ENCODE data around the gene C9orf40. TPM values are rescaled to one million over a fixed set of nuclear protein-coding genes. Genes with fewer than 3 reads are reported as not detected.

Gene C9orf40
- total RNA-seq, 1 experiment from 2014 or later = 9.2 TPM

DNA sequence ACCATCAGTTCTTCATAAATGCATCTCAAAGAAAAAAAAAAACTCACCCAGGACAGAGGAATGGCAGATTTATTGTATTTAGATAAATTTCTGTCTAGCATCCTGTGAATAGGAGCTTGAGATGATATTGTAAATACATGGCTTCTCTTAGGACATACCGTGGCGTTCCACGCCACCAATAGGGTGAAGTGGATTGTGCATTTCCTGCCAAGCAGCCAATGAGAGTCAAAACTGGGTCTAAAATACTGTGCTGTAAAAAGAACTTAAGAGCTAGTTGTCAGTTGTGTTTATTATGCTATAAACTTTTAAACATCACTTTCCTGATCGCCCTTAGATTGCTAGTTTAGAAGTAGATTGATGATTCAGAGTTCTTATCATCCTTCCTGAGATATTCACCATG lies 44.0 kb downstream of the C9orf40 start:
- no peaks in the 10 kb centered on the region for H3K9me3 ChIP-seq (ENCODE audit: control insufficient read depth, insufficient read depth, low read depth, low read length)
- DNase-seq (ENCODE audit: low read depth, low spot score) (no peak), ATAC-seq (no peak)
- ChIA-PET CTCF (no interaction called here), POLR2A (no interaction called here)
- intact Hi-C loops (cut with micrococcal nuclease; ENCODE audit: unreplicated experiment) (no loop called here), in situ Hi-C loops (cut with HindIII; ENCODE audit: low pct_unique_long_range_greater_than_20kb, low sequenced_read_pairs) (no loop called here)
- no TSS peak for BruUV-seq (replicated peaks)
- no peaks in the 10 kb centered on the region for H3K36me3 ChIP-seq (ENCODE audit: control insufficient read depth, insufficient read depth, low read length)
- TF ChIP-seq, protein P1, sequence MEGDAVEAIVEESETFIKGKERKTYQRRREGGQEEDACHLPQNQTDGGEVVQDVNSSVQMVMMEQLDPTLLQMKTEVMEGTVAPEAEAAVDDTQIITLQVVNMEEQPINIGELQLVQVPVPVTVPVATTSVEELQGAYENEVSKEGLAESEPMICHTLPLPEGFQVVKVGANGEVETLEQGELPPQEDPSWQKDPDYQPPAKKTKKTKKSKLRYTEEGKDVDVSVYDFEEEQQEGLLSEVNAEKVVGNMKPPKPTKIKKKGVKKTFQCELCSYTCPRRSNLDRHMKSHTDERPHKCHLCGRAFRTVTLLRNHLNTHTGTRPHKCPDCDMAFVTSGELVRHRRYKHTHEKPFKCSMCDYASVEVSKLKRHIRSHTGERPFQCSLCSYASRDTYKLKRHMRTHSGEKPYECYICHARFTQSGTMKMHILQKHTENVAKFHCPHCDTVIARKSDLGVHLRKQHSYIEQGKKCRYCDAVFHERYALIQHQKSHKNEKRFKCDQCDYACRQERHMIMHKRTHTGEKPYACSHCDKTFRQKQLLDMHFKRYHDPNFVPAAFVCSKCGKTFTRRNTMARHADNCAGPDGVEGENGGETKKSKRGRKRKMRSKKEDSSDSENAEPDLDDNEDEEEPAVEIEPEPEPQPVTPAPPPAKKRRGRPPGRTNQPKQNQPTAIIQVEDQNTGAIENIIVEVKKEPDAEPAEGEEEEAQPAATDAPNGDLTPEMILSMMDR (IDR thresholded peaks at IDR 0.05) = no peak
- TF ChIP-seq, protein P2, sequence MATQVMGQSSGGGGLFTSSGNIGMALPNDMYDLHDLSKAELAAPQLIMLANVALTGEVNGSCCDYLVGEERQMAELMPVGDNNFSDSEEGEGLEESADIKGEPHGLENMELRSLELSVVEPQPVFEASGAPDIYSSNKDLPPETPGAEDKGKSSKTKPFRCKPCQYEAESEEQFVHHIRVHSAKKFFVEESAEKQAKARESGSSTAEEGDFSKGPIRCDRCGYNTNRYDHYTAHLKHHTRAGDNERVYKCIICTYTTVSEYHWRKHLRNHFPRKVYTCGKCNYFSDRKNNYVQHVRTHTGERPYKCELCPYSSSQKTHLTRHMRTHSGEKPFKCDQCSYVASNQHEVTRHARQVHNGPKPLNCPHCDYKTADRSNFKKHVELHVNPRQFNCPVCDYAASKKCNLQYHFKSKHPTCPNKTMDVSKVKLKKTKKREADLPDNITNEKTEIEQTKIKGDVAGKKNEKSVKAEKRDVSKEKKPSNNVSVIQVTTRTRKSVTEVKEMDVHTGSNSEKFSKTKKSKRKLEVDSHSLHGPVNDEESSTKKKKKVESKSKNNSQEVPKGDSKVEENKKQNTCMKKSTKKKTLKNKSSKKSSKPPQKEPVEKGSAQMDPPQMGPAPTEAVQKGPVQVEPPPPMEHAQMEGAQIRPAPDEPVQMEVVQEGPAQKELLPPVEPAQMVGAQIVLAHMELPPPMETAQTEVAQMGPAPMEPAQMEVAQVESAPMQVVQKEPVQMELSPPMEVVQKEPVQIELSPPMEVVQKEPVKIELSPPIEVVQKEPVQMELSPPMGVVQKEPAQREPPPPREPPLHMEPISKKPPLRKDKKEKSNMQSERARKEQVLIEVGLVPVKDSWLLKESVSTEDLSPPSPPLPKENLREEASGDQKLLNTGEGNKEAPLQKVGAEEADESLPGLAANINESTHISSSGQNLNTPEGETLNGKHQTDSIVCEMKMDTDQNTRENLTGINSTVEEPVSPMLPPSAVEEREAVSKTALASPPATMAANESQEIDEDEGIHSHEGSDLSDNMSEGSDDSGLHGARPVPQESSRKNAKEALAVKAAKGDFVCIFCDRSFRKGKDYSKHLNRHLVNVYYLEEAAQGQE (IDR thresholded peaks at IDR 0.05; ENCODE audit: insufficient read depth in 1 of 2, low read depth in 2 of 2, low read length in 1 of 2) = no peak
- TF ChIP-seq TCF7L2 (IDR thresholded peaks at IDR 0.05; ENCODE audit: low read depth, low read length) = no peak
- no peak for TF ChIP-seq SIN3A (IDR thresholded peaks at IDR 0.05; ENCODE audit: borderline replicate concordance, insufficient read depth, low read depth, low read length)
- TF ChIP-seq POLR2AphosphoS5 (IDR thresholded peaks at IDR 0.05; ENCODE audit: low read depth, low read length) = no peak
- no peak overlapping the region for H3K4me3 ChIP-seq (ENCODE audit: low read depth in 2 of 2, low read length in 2 of 2)
- no peak overlapping the region for H3K27ac ChIP-seq (ENCODE audit: low read length)
- H3K27me3 ChIP-seq (ENCODE audit: control insufficient read depth, insufficient read depth, low read length) = no peaks in the 10 kb centered on the region
- no peaks in the 10 kb centered on the region for H3K4me1 ChIP-seq (ENCODE audit: control insufficient read depth, insufficient read depth, low read length)

DNA sequence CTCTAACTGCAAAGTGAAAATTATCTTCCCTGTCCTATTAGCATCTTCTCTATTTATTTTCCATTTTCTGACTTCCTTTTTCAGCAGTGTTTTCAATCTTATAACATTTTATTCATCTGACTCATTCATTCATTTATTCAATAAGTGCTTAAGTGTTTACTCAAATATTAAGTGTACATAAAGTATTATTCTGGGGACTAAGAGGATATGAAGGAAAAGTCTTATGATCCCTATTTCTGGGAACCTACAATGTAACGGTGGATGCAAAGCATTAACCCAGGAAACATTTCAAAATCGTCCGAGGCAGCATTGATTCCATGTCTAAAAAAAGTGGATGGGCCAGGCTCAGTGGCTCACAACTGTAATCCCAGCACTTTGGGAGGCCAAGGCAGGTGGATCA lies 45.6 kb downstream of the C9orf40 start:
- DNase-seq (ENCODE audit: low read depth, low spot score) (no peak), ATAC-seq (no peak)
- Histone ChIP-seq H3K4me3 (ENCODE audit: low read depth in 2 of 2, low read length in 2 of 2) (no peak overlapping the region), H3K9me3 (ENCODE audit: control insufficient read depth, insufficient read depth, low read depth, low read length) (no peaks in the 10 kb centered on the region), H3K4me1 (ENCODE audit: control insufficient read depth, insufficient read depth, low read length) (no peaks in the 10 kb centered on the region), H3K27ac (ENCODE audit: low read length) (no peak overlapping the region), H3K36me3 (ENCODE audit: control insufficient read depth, insufficient read depth, low read length) (no peaks in the 10 kb centered on the region), H3K27me3 (ENCODE audit: control insufficient read depth, insufficient read depth, low read length) (no peaks in the 10 kb centered on the region)
- ChIA-PET CTCF (no interaction called here), POLR2A (no interaction called here)
- intact Hi-C loops (cut with micrococcal nuclease; ENCODE audit: unreplicated experiment) (no loop called here), in situ Hi-C loops (cut with HindIII; ENCODE audit: low pct_unique_long_range_greater_than_20kb, low sequenced_read_pairs) (no loop called here)
- BruUV-seq (replicated peaks) = no TSS peak
- TF ChIP-seq, protein P2 (IDR thresholded peaks at IDR 0.05; ENCODE audit: insufficient read depth in 1 of 2, low read depth in 2 of 2, low read length in 1 of 2) = no peak
- TF ChIP-seq SIN3A (IDR thresholded peaks at IDR 0.05; ENCODE audit: borderline replicate concordance, insufficient read depth, low read depth, low read length) (no peak), POLR2AphosphoS5 (IDR thresholded peaks at IDR 0.05; ENCODE audit: low read depth, low read length) (no peak), TCF7L2 (IDR thresholded peaks at IDR 0.05; ENCODE audit: low read depth, low read length) (no peak)
- TF ChIP-seq, protein P1 (IDR thresholded peaks at IDR 0.05) = no peak

Data from Panc1 (cell line).